GM12878 (cell line): ENCODE measurements around the gene CXXC5. TPM values are rescaled to one million over a fixed set of nuclear protein-coding genes. Genes with fewer than 3 reads are reported as not detected.

ENCODE experiments used
- ATAC-seq: fragments of 200-7000 bp; cut with Tn5 transposase; 3 replicates; pipeline ENCODE4 v1.9.1; 2020; ENCODE audit warnings: mild to moderate bottlenecking, moderate library complexity
- BruUV-seq: library from RNA; stranded (reverse); fragments of 400-500 nt; replicated peaks from 2 replicates; lab custom pipeline; 2021; lab: Mats Ljungman, UMichigan
- CTCF ChIA-PET: fragments of 300-600 bp; sonication (Branson Sonifier 250); formaldehyde crosslinking; extraction: SDS; loops from one replicate; lab custom pipeline; 2021; ENCODE audit warnings: inconsistent platforms; lab: Yijun Ruan, JAX
- POLR2A ChIA-PET: fragments of 350-600 bp; formaldehyde crosslinking; extraction: SDS; loops from one replicate; lab custom pipeline; 2021; ENCODE audit warnings: inconsistent platforms; lab: Charles Lee
- RAD21 ChIA-PET: fragments of 300-600 bp; sonication (Branson Sonifier 250); formaldehyde crosslinking; loops from one replicate; lab custom pipeline; 2023; ENCODE audit warnings: antibody characterized with exemption; ENCODE audit not compliant: unreplicated experiment; lab: Charles Lee
- SMC1A ChIA-PET: fragments of 300-600 bp; sonication (Branson Sonifier 250); formaldehyde crosslinking; loops from one replicate; lab custom pipeline; 2023; ENCODE audit not compliant: unreplicated experiment, uncharacterized antibody; lab: Charles Lee
- DNase-seq: peaks from one replicate; pipeline ENCODE4 v3.0.0-alpha.2; 2011; ENCODE audit warnings: low read depth, low spot score
- FAIRE-seq: peaks from 3 replicates; lab custom pipeline; 2011; peaks lifted over from hg19 to GRCh38; lab: Jason Lieb, UNC
- H2AFZ ChIP-seq: 2 replicates; pipeline ENCODE4 v1.6.0; 2011; ENCODE audit warnings: low read depth, low read length, control low read depth; ENCODE audit not compliant: control insufficient read depth
- H3K27ac ChIP-seq: 2 replicates; pipeline ENCODE4 v1.5.1; 2011; ENCODE audit warnings: control low read depth; ENCODE audit not compliant: control insufficient read depth, insufficient read depth
- H3K27me3 ChIP-seq, 2 experiments: replicated peaks in 1 of 2; 2 replicates each; pipeline versions ENCODE4 v1.6.0 to v1.6.1; 2011; ENCODE audit warnings: low read length in 1 of 2; ENCODE audit not compliant: control insufficient read depth in 2 of 2, insufficient read depth in 2 of 2
- H3K36me3 ChIP-seq, 2 experiments: 2 replicates each; pipeline ENCODE4 v1.5.1; 2011; ENCODE audit warnings: low read length in 1 of 2; ENCODE audit not compliant: control insufficient read depth in 2 of 2, insufficient read depth in 2 of 2
- H3K4me1 ChIP-seq: 2 replicates; pipeline ENCODE4 v1.6.1; 2011; ENCODE audit warnings: mild to moderate bottlenecking, low read length, moderate library complexity, mixed read lengths; ENCODE audit not compliant: control insufficient read depth, insufficient read depth
- H3K4me2 ChIP-seq: 2 replicates; pipeline ENCODE4 v1.6.0; 2011; ENCODE audit warnings: control low read depth; ENCODE audit not compliant: control insufficient read depth, insufficient read depth
- H3K4me3 ChIP-seq: fragments of 200-600 bp; sonication (generic); 2 replicates; pipeline ENCODE4 v1.5.1; 2016
- H3K79me2 ChIP-seq: 2 replicates; pipeline ENCODE4 v1.6.0; 2011; ENCODE audit warnings: low read length; ENCODE audit not compliant: control insufficient read depth, insufficient read depth
- H3K9ac ChIP-seq: 2 replicates; pipeline ENCODE4 v1.8.0; 2011; ENCODE audit warnings: low read length, control low read depth, mixed read lengths; ENCODE audit not compliant: control insufficient read depth, insufficient read depth
- H3K9me3 ChIP-seq: replicated peaks from 3 replicates; pipeline ENCODE4 v1.5.1; 2011; ENCODE audit warnings: mild to moderate bottlenecking, low read length; ENCODE audit not compliant: control insufficient read depth, insufficient read depth
- H4K20me1 ChIP-seq: 2 replicates; pipeline ENCODE4 v1.6.0; 2011; ENCODE audit not compliant: control insufficient read depth, insufficient read depth
- ATF2 ChIP-seq: IDR thresholded peaks from 2 replicates; pipeline ENCODE4 v1.6.1; 2012; ENCODE audit warnings: low read length, inconsistent platforms
- BHLHE40 ChIP-seq, 2 experiments: fragments of 450-650 bp in 1 of 2; IDR thresholded peaks; 2 replicates each; pipeline ENCODE4 v1.6.1; 2011 to 2017; ENCODE audit warnings: low read depth in 2 of 2, borderline replicate concordance in 1 of 2, improper control_type of control experiment in 1 of 2, low read length in 1 of 2, mild to moderate bottlenecking in 1 of 2
- CBX3 ChIP-seq: fragments of 200-600 bp; sonication (generic); IDR thresholded peaks from 2 replicates; pipeline ENCODE4 v1.6.1; 2016; ENCODE audit warnings: low read depth, borderline replicate concordance
- DPF2 ChIP-seq: fragments of 450-650 bp; IDR thresholded peaks from 2 replicates; pipeline ENCODE4 v1.6.1; 2017; ENCODE audit warnings: mild to moderate bottlenecking
- GABPA ChIP-seq: IDR thresholded peaks from 2 replicates; pipeline ENCODE4 v1.6.1; 2014; ENCODE audit warnings: antibody characterized with exemption, low read depth, mild to moderate bottlenecking, inconsistent platforms
- NFXL1 ChIP-seq: fragments of 450-650 bp; IDR thresholded peaks from 2 replicates; pipeline ENCODE4 v1.6.1; 2017; ENCODE audit warnings: antibody characterized with exemption, mild to moderate bottlenecking, borderline replicate concordance
- NR2C2 ChIP-seq: IDR thresholded peaks from 2 replicates; pipeline ENCODE4 v1.6.1; 2011; ENCODE audit warnings: borderline replicate concordance, low read depth; ENCODE audit not compliant: control insufficient read depth, insufficient read length
- RAD21 ChIP-seq: IDR thresholded peaks from 2 replicates; pipeline ENCODE4 v1.6.1; 2011; ENCODE audit warnings: mild to moderate bottlenecking, low read depth, low read length, moderate library complexity; ENCODE audit not compliant: insufficient read depth
- REST ChIP-seq: IDR thresholded peaks from 2 replicates; pipeline ENCODE4 v1.6.1; 2012; ENCODE audit warnings: mild to moderate bottlenecking, low read depth, low read length
- SRF ChIP-seq, 2 experiments: IDR thresholded peaks; 2 replicates each; pipeline ENCODE4 v1.6.1; 2011; ENCODE audit warnings: low read depth in 2 of 2, low read length in 2 of 2, mild to moderate bottlenecking in 1 of 2, moderate library complexity in 1 of 2
- TARDBP ChIP-seq: IDR thresholded peaks from 2 replicates; pipeline ENCODE4 v1.6.1; 2016; ENCODE audit warnings: borderline replicate concordance
- TBL1XR1 ChIP-seq: IDR thresholded peaks from 2 replicates; pipeline ENCODE4 v1.6.1; 2012; ENCODE audit warnings: low read depth, low read length, improper control_type of control experiment
- TCF12 ChIP-seq: IDR thresholded peaks from 2 replicates; pipeline ENCODE4 v1.6.1; 2011; ENCODE audit warnings: low read depth, mild to moderate bottlenecking, low read length
- USF1 ChIP-seq: IDR thresholded peaks from 2 replicates; pipeline ENCODE4 v1.6.1; 2011; ENCODE audit warnings: borderline replicate concordance, low read depth, mild to moderate bottlenecking, moderate library complexity, mixed read lengths, low read length; ENCODE audit not compliant: insufficient read depth; ENCODE audit errors: extremely low read length
- WRNIP1 ChIP-seq: IDR thresholded peaks from 2 replicates; pipeline ENCODE4 v1.6.1; 2011; ENCODE audit warnings: low read depth, low read length, improper control_type of control experiment, borderline replicate concordance
- ZBED1 ChIP-seq: IDR thresholded peaks from 2 replicates; pipeline ENCODE4 v1.6.1; 2016; ENCODE audit warnings: borderline replicate concordance
- WGBS: methylation state at CpG from one replicate; pipeline ENCODE4 v1.1.6; 2016; ENCODE audit warnings: low lambda C conversion rate; ENCODE audit not compliant: insufficient replicate concordance, insufficient coverage; ENCODE audit errors: missing lambda C conversion rate; 5-methylcytosine and 5-hydroxymethylcytosine counted together
- in situ Hi-C: fragments of 300-500 bp; cut with MboI; formaldehyde crosslinking; loops from 9 replicates; pipeline ENCODE4 v1.14.3; 2018; ENCODE audit warnings: mixed read lengths
- intact Hi-C: fragments of 100-400 bp; cut with micrococcal nuclease; formaldehyde crosslinking; loops from one replicate; pipeline ENCODE4 v1.14.2; 2022; ENCODE audit not compliant: unreplicated experiment
- polyA plus RNA-seq, 11 experiments: library from polyadenylated mRNA; depleted of rRNA in 4 of 11; unstranded in 6 of 11; stranded (reverse) in 5 of 11; fragments of >200 nt; fragmentation: Nextera tagmentation in 4 of 11; fragmentation: Illumina TruSeq in 1 of 11; extraction: Ambion mirVana in 4 of 11; extraction: Trizol in 1 of 11; gene quantifications; 1 replicate in 1 of 11; 2 replicates in 10 of 11; pipeline versions ENCODE4 v1.2.1 to v1.2.3, GENCODE V29; 2011 to 2016; ENCODE audit warnings: inconsistent platforms in 2 of 11, missing spikeins in 2 of 11, low read depth in 1 of 11
- total RNA-seq, 4 experiments: library from RNA; depleted of rRNA in 3 of 4; stranded (reverse); fragments of >200 nt in 3 of 4; fragmentation: Illumina TruSeq in 1 of 4; extraction: Trizol in 1 of 4; gene quantifications; 2 replicates each; pipeline versions ENCODE4 v1.2.1 to v1.2.3, GENCODE V29; 2013 to 2021

The CXXC5 gene
- total and polyA plus RNA-seq, 10 of the 15 experiments (the other 5 are each of a cell fraction or from before 2014, with no cell fraction given), result 1.8 to 90.8 (median 40.7) TPM

GRCh38 chr5:139671096-139671841 is 23.1 kb downstream of the CXXC5 start:
- no TSS peak for BruUV-seq
- DNase-seq (no peak), ATAC-seq (peak; percentile 44), FAIRE-seq (no peak)
- in situ Hi-C loops, result no loop called here
- intact Hi-C loops, result no loop called here
- RAD21 ChIA-PET, result interaction anchor here (0.6 to 14.6 kb wide), 13 partner anchors 12 to 108 kb away, joined by 3 to 186 read pairs (median 20); partner anchors contain the start of gene CXXC5
- peaks cover 90% of the 10 kb centered on the region for H3K79me2 ChIP-seq
- H3K27me3 ChIP-seq, result no peaks in the 10 kb centered on the region
- POLR2A ChIA-PET, result interaction anchor here (0.6 to 16.9 kb wide), 12 partner anchors 12 to 84 kb away, joined by 3 to 163 read pairs (median 12); partner anchors contain the start of gene CXXC5
- CTCF ChIA-PET, result interaction anchor here (0.6 to 13.8 kb wide), 17 partner anchors 9 to 607 kb away, joined by 3 to 186 read pairs (median 5); no protein-coding TSS in a partner anchor
- peak overlapping the region; percentile 99 for H3K27ac ChIP-seq
- H2AFZ ChIP-seq, result peak overlapping the region; percentile 48; the same call in 1 of the 2 replicates
- peaks cover 4% of the 10 kb centered on the region; the same call in 1 of the 2 replicates for H4K20me1 ChIP-seq
- peaks cover 3 to 4% of the 10 kb centered on the region in 2 experiments for H3K36me3 ChIP-seq
- WGBS, result 10% methylated on average over 17 of the region's 20 CpGs
- H3K4me1 ChIP-seq, result peaks cover 46% of the 10 kb centered on the region
- H3K4me2 ChIP-seq, result peak overlapping the region; percentile 92
- SMC1A ChIA-PET, result interaction anchor here (0.9 to 13.6 kb wide), 10 partner anchors 11 to 251 kb away, joined by 3 to 151 read pairs (median 16); partner anchors contain the start of gene CXXC5
- peak overlapping the region; percentile 93 for H3K9ac ChIP-seq
- peak overlapping the region; percentile 26; the same call in 1 of the 2 replicates for H3K4me3 ChIP-seq
- no peaks in the 10 kb centered on the region for H3K9me3 ChIP-seq
- TF ChIP-seq NR2C2 (no peak), TBL1XR1 (no peak), DPF2 (peak; percentile 59), TARDBP (no peak), WRNIP1 (no peak), ATF2 (no peak), ZBED1 (no peak), USF1 (no peak), BHLHE40 (IDR thresholded peaks at IDR 0.05; ENCODE audit: borderline replicate concordance in 1 of 2, low read depth in 2 of 2, low read length in 1 of 2) (0 out of 4 replicates have a peak, but pooled peaks of 1 of the 2 experiments have one; percentile 23), REST (no peak), SRF (IDR thresholded peaks at IDR 0.05; ENCODE audit: low read depth in 2 of 2, low read length in 2 of 2) (no peak), CBX3 (no peak), GABPA (no peak), TCF12 (0 out of 2 replicates have a peak, but pooled peaks have one; percentile 6), NFXL1 (no peak), RAD21 (no peak)
